H1 (cell line): ENCODE results near the gene PTPN2.

Experiments used
- CTCF ChIP-seq, 3 experiments: IDR thresholded peaks; 1 replicate in 2 of 3; 2 replicates in 1 of 3; pipeline versions ENCODE4 v1.5.1 to v1.6.1; 2011; ENCODE audit warnings: low read length in 3 of 3, mild to moderate bottlenecking in 3 of 3, inconsistent platforms in 2 of 3, low read depth in 1 of 3, moderate library complexity in 1 of 3; ENCODE audit not compliant: insufficient read depth in 1 of 3; ENCODE audit errors: control extremely low read depth in 1 of 3
- NANOG ChIP-seq: IDR thresholded peaks from 2 replicates; pipeline ENCODE4 v1.6.1; 2011; ENCODE audit warnings: low read length, low read depth, mild to moderate bottlenecking, inconsistent platforms; ENCODE audit not compliant: insufficient read depth, poor library complexity, severe bottlenecking
- POLR2AphosphoS5 ChIP-seq: IDR thresholded peaks from 2 replicates; pipeline ENCODE4 v1.6.1; 2011; ENCODE audit warnings: low read depth, low read length
- RFX5 ChIP-seq: IDR thresholded peaks from 2 replicates; pipeline ENCODE4 v1.6.1; 2011; ENCODE audit warnings: low read depth, low read length, improper control_type of control experiment, borderline replicate concordance
- SIN3A ChIP-seq, 2 experiments: IDR thresholded peaks in 1 of 2; conservative IDR thresholded peaks in 1 of 2; 2 replicates each; pipeline ENCODE4 v1.6.1; 2011 to 2012; ENCODE audit warnings: low read length in 2 of 2, improper control_type of control experiment in 1 of 2, low read depth in 1 of 2, mild to moderate bottlenecking in 1 of 2
- SIRT6 ChIP-seq: IDR thresholded peaks from one replicate; pipeline ENCODE4 v1.7.1; 2012; ENCODE audit warnings: low read length, inconsistent platforms
- USF2 ChIP-seq: IDR thresholded peaks from 2 replicates; pipeline ENCODE4 v1.6.1; 2011; ENCODE audit warnings: low read length, improper control_type of control experiment

GRCh38 chr18:12852566-12853315 is 31.3 kb downstream of the PTPN2 start:
- TF ChIP-seq CTCF (IDR thresholded peaks at IDR 0.05; ENCODE audit: control extremely low read depth in 1 of 3, insufficient read depth in 1 of 3, low read depth in 1 of 3, low read length in 3 of 3) = no peak
- no peak for TF ChIP-seq POLR2AphosphoS5
- TF ChIP-seq SIRT6 = no peak
- TF ChIP-seq SIN3A (conservative IDR thresholded peaks at IDR 0.05 in 1 of 2, IDR thresholded peaks at IDR 0.05 in 1 of 2; ENCODE audit: low read depth in 1 of 2, low read length in 2 of 2) = no peak
- no peak for TF ChIP-seq RFX5
- TF ChIP-seq USF2 = no peak
- TF ChIP-seq NANOG = no peak
